GM21515 (cell line): ENCODE measurements around the gene HOXB13.

Experiments used
- ATAC-seq: cut with Tn5 transposase; IDR thresholded peaks from one replicate; pipeline ENCODE4 v1.9.1; 2021; ENCODE audit not compliant: unreplicated experiment

Gene HOXB13

GRCh38 chr17:48748718-48749566 is 20.4 kb upstream of the HOXB13 start:
- no peak for ATAC-seq

- ATAC-seq: no peak
Observed at GRCh38 chr17:48747445-48748363, 19.2 kb upstream of the HOXB13 start.

GRCh38 chr17:48746916-48747444 is 18.4 kb upstream of the HOXB13 start:
- no peak for ATAC-seq

- no peak for ATAC-seq
Observed at GRCh38 chr17:48745381-48746275, 17.1 kb upstream of the HOXB13 start.

- ATAC-seq: no peak
Observed at GRCh38 chr17:48740537-48740936, 12.0 kb upstream of the HOXB13 start.

GRCh38 chr17:48738803-48739526 is 10.4 kb upstream of the HOXB13 start:
- ATAC-seq: no peak

GRCh38 chr17:48738424-48738802 is 9.9 kb upstream of the HOXB13 start:
- ATAC-seq: no peak

- no peak for ATAC-seq
Observed at GRCh38 chr17:48737330-48738043, 8.9 kb upstream of the HOXB13 start.

- no peak for ATAC-seq
Observed at GRCh38 chr17:48735062-48735351, 6.5 kb upstream of the HOXB13 start.

- no peak for ATAC-seq
Observed at GRCh38 chr17:48734333-48735061, 5.9 kb upstream of the HOXB13 start.

GRCh38 chr17:48733632-48734328 is 5.2 kb upstream of the HOXB13 start:
- ATAC-seq: no peak

GRCh38 chr17:48732688-48733629 is 4.4 kb upstream of the HOXB13 start:
- ATAC-seq: no peak

- no peak for ATAC-seq
Observed at GRCh38 chr17:48731355-48731754, 2.8 kb upstream of the HOXB13 start.

- ATAC-seq: no peak
Observed at GRCh38 chr17:48730240-48730550, 1.6 kb upstream of the HOXB13 start.

- ATAC-seq: no peak
Observed at GRCh38 chr17:48729335-48730239, 1.0 kb upstream of the HOXB13 start.

GRCh38 chr17:48727415-48728175 is 955 bp downstream of the HOXB13 start:
- ATAC-seq: no peak
